ENCODE results near the gene MED12L.

- TF ChIP-seq RAD21 (IDR thresholded peaks at IDR 0.05; ENCODE audit: low read length) (peak; percentile 33; the same call in 1 of the 2 replicates), CTCF (IDR thresholded peaks at IDR 0.05) (no peak)
Measured at GRCh38 chr3:151067158-151067557, 18.3 kb upstream of the MED12L start.

All from SK-N-SH (cell line).